HepG2 (cell line): ENCODE measurements around the gene ATP8A2. TPM values are rescaled to one million over a fixed set of nuclear protein-coding genes. Genes with fewer than 3 reads are reported as not detected.

Experiments
- ATAC-seq: fragments of 200-7000 bp; cut with Tn5 transposase; 3 replicates; pipeline ENCODE4 v1.9.1; 2020; ENCODE audit warnings: mild to moderate bottlenecking, moderate library complexity
- BruUV-seq: library from RNA; stranded (reverse); fragments of 400-500 nt; replicated peaks from 2 replicates; lab custom pipeline; 2021; lab: Mats Ljungman, UMichigan
- CTCF ChIA-PET: fragments of 300-600 bp; formaldehyde crosslinking; extraction: SDS; loops from one replicate; lab custom pipeline; 2021; ENCODE audit warnings: low total read pairs, inconsistent platforms, low intra/inter-chr PET ratio; lab: Yijun Ruan, JAX
- POLR2A ChIA-PET: fragments of 350-600 bp; sonication (Branson Sonifier 250); formaldehyde crosslinking; loops from one replicate; lab custom pipeline; 2020; ENCODE audit warnings: antibody characterized with exemption, inconsistent platforms; lab: Yijun Ruan, JAX
- DNase-seq: peaks from one replicate; pipeline ENCODE4 v3.0.0-alpha.2; 2015; ENCODE audit warnings: low spot score
- FAIRE-seq: peaks from 3 replicates; lab custom pipeline; 2011; peaks lifted over from hg19 to GRCh38; lab: Jason Lieb, UNC
- H2AFZ ChIP-seq: one replicate; pipeline ENCODE4 v1.6.1; 2011; ENCODE audit warnings: low read length, inconsistent platforms
- H3K27ac ChIP-seq: fragments of 300-600 bp; 3 replicates; pipeline ENCODE4 v1.8.0; 2011; ENCODE audit warnings: mixed run types, mild to moderate bottlenecking, mixed read lengths, low read length, inconsistent platforms; ENCODE audit not compliant: insufficient read depth; ENCODE audit errors: extremely low read length
- H3K27me3 ChIP-seq, 2 experiments: fragments of 200-600 bp in 1 of 2; 2 replicates in 1 of 2; 3 replicates in 1 of 2; pipeline versions ENCODE4 v1.6.0 to v1.8.0; 2011; ENCODE audit warnings: low read length in 2 of 2, mild to moderate bottlenecking in 2 of 2, moderate library complexity in 2 of 2, inconsistent platforms in 1 of 2; ENCODE audit not compliant: insufficient read depth in 2 of 2, control insufficient read depth in 1 of 2
- H3K36me3 ChIP-seq, 2 experiments: fragments of 200-600 bp in 1 of 2; replicated peaks in 1 of 2; 2 replicates in 1 of 2; 3 replicates in 1 of 2; pipeline versions ENCODE4 v1.5.1 to v1.8.0; 2011; ENCODE audit warnings: low read length in 2 of 2, inconsistent platforms in 1 of 2; ENCODE audit not compliant: insufficient read depth in 2 of 2, control insufficient read depth in 1 of 2
- H3K4me1 ChIP-seq: 2 replicates; pipeline ENCODE4 v1.5.1; 2012; ENCODE audit warnings: low read length, inconsistent platforms; ENCODE audit not compliant: insufficient read depth
- H3K4me2 ChIP-seq: 2 replicates; pipeline ENCODE4 v1.6.0; 2011; ENCODE audit warnings: low read depth, low read length, inconsistent platforms
- H3K4me3 ChIP-seq, 3 experiments: fragments of 200-600 bp in 1 of 3; sonication (generic), shearing (Covaris generic) in 1 of 3; replicated peaks in 1 of 3; 2 replicates each; pipeline ENCODE4 v1.5.1; 2011 to 2016; ENCODE audit warnings: low read length in 3 of 3, inconsistent platforms in 2 of 3, low read depth in 2 of 3, mild to moderate bottlenecking in 2 of 3, control low read depth in 1 of 3, mixed read lengths in 1 of 3; ENCODE audit not compliant: insufficient read depth in 1 of 3
- H3K79me2 ChIP-seq: one replicate; pipeline ENCODE4 v1.6.1; 2011; ENCODE audit warnings: low read length, inconsistent platforms; ENCODE audit not compliant: insufficient read depth
- H3K9ac ChIP-seq: 2 replicates; pipeline ENCODE4 v1.6.0; 2011; ENCODE audit warnings: mild to moderate bottlenecking, low read depth, low read length, inconsistent platforms; ENCODE audit not compliant: insufficient read depth
- H3K9me3 ChIP-seq: 2 replicates; pipeline ENCODE4 v1.5.1; 2012; ENCODE audit warnings: mild to moderate bottlenecking, low read length
- H4K20me1 ChIP-seq: 2 replicates; pipeline ENCODE4 v1.6.0; 2011; ENCODE audit warnings: inconsistent platforms, mild to moderate bottlenecking, low read length, moderate library complexity; ENCODE audit not compliant: insufficient read depth
- CBX2 ChIP-seq, 2 experiments: fragments of 200-600 bp in 1 of 2; sonication (generic); formaldehyde crosslinking in 1 of 2; IDR thresholded peaks; 2 replicates each; pipeline versions ENCODE4 v1.7.0 to v1.8.1; 2018 to 2022; ENCODE audit warnings: low read depth in 2 of 2, low read length in 1 of 2, mild to moderate bottlenecking in 1 of 2, missing genetic modification reagents in 1 of 2
- FOSL1 ChIP-seq: sonication (generic); formaldehyde crosslinking; IDR thresholded peaks from 2 replicates; pipeline ENCODE4 v1.9.0; 2021; ENCODE audit warnings: missing genetic modification reagents, borderline replicate concordance
- RFXANK ChIP-seq: IDR thresholded peaks from 2 replicates; pipeline ENCODE4 v1.6.1; 2016
- SAP130 ChIP-seq: IDR thresholded peaks from 2 replicates; pipeline ENCODE4 v1.6.1; 2016; ENCODE audit warnings: low read depth
- ZNF253 ChIP-seq: sonication (generic); formaldehyde crosslinking; IDR thresholded peaks from 2 replicates; pipeline ENCODE4 v1.8.0; 2022; ENCODE audit warnings: mild to moderate bottlenecking, missing genetic modification reagents, borderline replicate concordance
- ZNF274 ChIP-seq: sonication (generic); formaldehyde crosslinking; IDR thresholded peaks from 2 replicates; pipeline ENCODE4 v1.5.1; 2020; ENCODE audit warnings: mild to moderate bottlenecking, missing genetic modification reagents
- ZNF772 ChIP-seq: sonication (generic); formaldehyde crosslinking; IDR thresholded peaks from 2 replicates; pipeline ENCODE4 v1.5.0; 2020; ENCODE audit warnings: mild to moderate bottlenecking, missing genetic modification reagents
- WGBS: methylation state at CpG from one replicate; pipeline ENCODE4 v1.1.6; 2017; ENCODE audit warnings: low lambda C conversion rate; 5-methylcytosine and 5-hydroxymethylcytosine counted together
- in situ Hi-C: cut with HindIII; loops from 2 replicates; pipeline ENCODE4 v1.10.0; 2017; ENCODE audit warnings: low pct_unique_long_range_greater_than_20kb; ENCODE audit not compliant: extremely low pct_ligation_motif_present
- intact Hi-C: fragments of 100-400 bp; cut with micrococcal nuclease; formaldehyde crosslinking; loops from one replicate; pipeline ENCODE4 v1.10.0; 2022; ENCODE audit not compliant: unreplicated experiment
- polyA plus RNA-seq, 8 experiments: library from polyadenylated mRNA; depleted of rRNA in 3 of 8; stranded (reverse) in 7 of 8; unstranded in 1 of 8; fragments of >200 nt; fragmentation: Illumina TruSeq in 4 of 8; extraction: Trizol in 4 of 8; gene quantifications; 2 replicates each; pipeline versions ENCODE4 v1.2.1 to v1.2.3, GENCODE V29; 2011 to 2016; ENCODE audit warnings: low read depth in 4 of 8, missing spikeins in 1 of 8, mixed read lengths in 1 of 8; ENCODE audit not compliant: insufficient read depth in 1 of 8
- total RNA-seq, 5 experiments: library from RNA; depleted of rRNA; stranded (reverse); fragments of >200 nt; fragmentation: Illumina TruSeq; extraction: Trizol; gene quantifications; 2 replicates each; pipeline ENCODE4 v1.2.3, GENCODE V29; 2016; ENCODE audit warnings: low read depth in 1 of 5
- TF ChIP-seq, protein P1 (sequence below): sonication (generic); formaldehyde crosslinking; IDR thresholded peaks from 2 replicates; pipeline ENCODE4 v1.9.0; 2022; ENCODE audit warnings: low read depth, missing genetic modification reagents

Gene ATP8A2
- total and polyA plus RNA-seq, 2 of the 13 experiments (the other 11 are each of a cell fraction or from before 2014, with no cell fraction given), result 0.09 TPM; not detected in 1

GRCh38 chr13:25899464-25899863 is 527.7 kb downstream of the ATP8A2 start:
- no peak for FAIRE-seq
- Histone ChIP-seq H3K9me3 (no peaks in the 10 kb centered on the region), H3K27ac (no peak overlapping the region), H3K9ac (no peak overlapping the region), H3K4me1 (no peaks in the 10 kb centered on the region), H2AFZ (no peak overlapping the region), H3K36me3 (no peaks in the 10 kb centered on the region), H3K4me2 (no peak overlapping the region), H3K27me3 (peaks cover 0 to 15% of the 10 kb centered on the region in 2 experiments; a peak in 2 of 5 replicates), H3K79me2 (no peaks in the 10 kb centered on the region), H3K4me3 (no peak overlapping the region), H4K20me1 (no peaks in the 10 kb centered on the region)
- BruUV-seq, result no TSS peak
- ATAC-seq, result no peak
- ChIA-PET POLR2A (no interaction called here), CTCF (no interaction called here)
- intact Hi-C loops, result no loop called here
- in situ Hi-C loops, result no loop called here
- DNase-seq, result no peak
- WGBS, result 31% methylated on average over 6 of the region's 6 CpGs
- TF ChIP-seq ZNF253 (CRISPR knock-in tag), result no peak
- no peak for TF ChIP-seq SAP130 (CRISPR knock-in tag)
- no peak for TF ChIP-seq ZNF274
- TF ChIP-seq FOSL1 (CRISPR knock-in tag), result no peak
- no peak for TF ChIP-seq ZNF772 (CRISPR knock-in tag)
- TF ChIP-seq, protein P1, sequence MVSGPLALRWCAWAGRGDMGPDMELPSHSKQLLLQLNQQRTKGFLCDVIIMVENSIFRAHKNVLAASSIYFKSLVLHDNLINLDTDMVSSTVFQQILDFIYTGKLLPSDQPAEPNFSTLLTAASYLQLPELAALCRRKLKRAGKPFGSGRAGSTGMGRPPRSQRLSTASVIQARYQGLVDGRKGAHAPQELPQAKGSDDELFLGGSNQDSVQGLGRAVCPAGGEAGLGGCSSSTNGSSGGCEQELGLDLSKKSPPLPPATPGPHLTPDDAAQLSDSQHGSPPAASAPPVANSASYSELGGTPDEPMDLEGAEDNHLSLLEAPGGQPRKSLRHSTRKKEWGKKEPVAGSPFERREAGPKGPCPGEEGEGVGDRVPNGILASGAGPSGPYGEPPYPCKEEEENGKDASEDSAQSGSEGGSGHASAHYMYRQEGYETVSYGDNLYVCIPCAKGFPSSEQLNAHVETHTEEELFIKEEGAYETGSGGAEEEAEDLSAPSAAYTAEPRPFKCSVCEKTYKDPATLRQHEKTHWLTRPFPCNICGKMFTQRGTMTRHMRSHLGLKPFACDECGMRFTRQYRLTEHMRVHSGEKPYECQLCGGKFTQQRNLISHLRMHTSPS (CRISPR knock-in tag), result no peak
- TF ChIP-seq CBX2 (IDR thresholded peaks at IDR 0.05; ENCODE audit: low read depth, low read length), result no peak
- TF ChIP-seq CBX2 (CRISPR knock-in tag; IDR thresholded peaks at IDR 0.05; ENCODE audit: low read depth), result no peak
- TF ChIP-seq RFXANK (CRISPR knock-in tag), result no peak
